ENCODE results near the gene DEAF1. TPM values are rescaled to one million over a fixed set of nuclear protein-coding genes. Genes with fewer than 3 reads are reported as not detected.

Gene DEAF1
- total and polyA plus RNA-seq, 2 of the 13 experiments (the other 11 are each of a cell fraction or from before 2014, with no cell fraction given): 22.3 to 29.6 TPM

- TF ChIP-seq MED13 (CRISPR knock-in tag; IDR thresholded peaks at IDR 0.05): no peak
- TF ChIP-seq DNMT1 (CRISPR knock-in tag; IDR thresholded peaks at IDR 0.05): 0 out of 2 replicates have a peak, but pooled peaks have one; percentile 44
- TF ChIP-seq ATF7 (IDR thresholded peaks at IDR 0.05): no peak
- peak; percentile 77 for TF ChIP-seq ATF7 (CRISPR knock-in tag; IDR thresholded peaks at IDR 0.05)
- peak; percentile 92 for TF ChIP-seq TEAD3 (CRISPR knock-in tag; optimal IDR thresholded peaks at IDR 0.05; ENCODE audit: borderline replicate concordance)
- TF ChIP-seq ZBTB1 (CRISPR knock-in tag; IDR thresholded peaks at IDR 0.05; ENCODE audit: borderline replicate concordance): no peak
- TF ChIP-seq TBX2 (CRISPR knock-in tag; IDR thresholded peaks at IDR 0.05; ENCODE audit: borderline replicate concordance): peak; percentile 97
- no peak for TF ChIP-seq IRX3 (CRISPR knock-in tag; IDR thresholded peaks at IDR 0.05; ENCODE audit: borderline replicate concordance, low read depth)
- TF ChIP-seq RFX5 (IDR thresholded peaks at IDR 0.05; ENCODE audit: low read depth, low read length): 0 out of 2 replicates have a peak, but pooled peaks have one; percentile 16
- peak; percentile 65; the same call in 1 of the 2 replicates for TF ChIP-seq ZNF318 (CRISPR knock-in tag; IDR thresholded peaks at IDR 0.05)
- TF ChIP-seq THAP9 (CRISPR knock-in tag; IDR thresholded peaks at IDR 0.05; ENCODE audit: borderline replicate concordance): peak; percentile 59; the same call in 1 of the 2 replicates
- no peak; the same call in 1 of the 2 replicates for TF ChIP-seq YEATS2 (CRISPR knock-in tag; IDR thresholded peaks at IDR 0.05; ENCODE audit: borderline replicate concordance)
- TF ChIP-seq PATZ1 (CRISPR knock-in tag; IDR thresholded peaks at IDR 0.05): peak; percentile 87
- no peak for TF ChIP-seq SRSF9 (IDR thresholded peaks at IDR 0.05; ENCODE audit: borderline replicate concordance, insufficient read depth, low read depth, low read length, poor library complexity, severe bottlenecking)
Measured at GRCh38 chr11:706957-707816, 12.2 kb upstream of the DEAF1 start (continued).
